Stomach (tissue), 4 donors: ENCODE results near the gene ACP6.

Source experiments
- EP300 ChIP-seq: sonication (generic); formaldehyde crosslinking; IDR thresholded peaks from one replicate; pipeline ENCODE4 v1.6.1; 2017; ENCODE audit warnings: antibody characterized with exemption
- TF ChIP-seq, protein P1 (sequence below), 7 experiments: fragments of 450-650 bp in 4 of 7; fragments of 200-600 bp in 3 of 7; sonication (generic) in 3 of 7; IDR thresholded peaks; one replicate each; pipeline ENCODE4 v1.5.1; 2016 to 2019; ENCODE audit warnings: antibody characterized with exemption in 7 of 7, control low read depth in 2 of 7, mild to moderate bottlenecking in 1 of 7

DNA sequence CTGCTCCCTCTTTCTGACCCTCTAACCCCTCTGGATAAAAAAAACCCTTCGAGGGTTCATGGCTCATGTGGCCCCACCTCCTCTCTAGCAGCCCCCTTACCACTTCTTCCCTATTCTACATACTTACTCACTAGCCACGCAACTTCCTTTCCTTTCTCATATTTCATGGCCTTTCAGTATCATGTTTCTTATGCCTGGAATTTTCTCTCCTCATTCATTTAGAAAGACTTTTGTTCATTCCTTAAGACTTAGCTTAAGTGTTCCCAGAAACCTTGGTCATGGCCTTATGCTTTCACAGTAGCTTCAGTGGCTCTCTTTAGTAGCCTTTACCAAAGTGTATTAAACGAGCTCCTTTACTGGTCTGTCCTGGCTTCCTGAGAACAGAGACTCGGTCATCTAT is 6.1 kb downstream of the ACP6 start:
- TF ChIP-seq, protein P1, sequence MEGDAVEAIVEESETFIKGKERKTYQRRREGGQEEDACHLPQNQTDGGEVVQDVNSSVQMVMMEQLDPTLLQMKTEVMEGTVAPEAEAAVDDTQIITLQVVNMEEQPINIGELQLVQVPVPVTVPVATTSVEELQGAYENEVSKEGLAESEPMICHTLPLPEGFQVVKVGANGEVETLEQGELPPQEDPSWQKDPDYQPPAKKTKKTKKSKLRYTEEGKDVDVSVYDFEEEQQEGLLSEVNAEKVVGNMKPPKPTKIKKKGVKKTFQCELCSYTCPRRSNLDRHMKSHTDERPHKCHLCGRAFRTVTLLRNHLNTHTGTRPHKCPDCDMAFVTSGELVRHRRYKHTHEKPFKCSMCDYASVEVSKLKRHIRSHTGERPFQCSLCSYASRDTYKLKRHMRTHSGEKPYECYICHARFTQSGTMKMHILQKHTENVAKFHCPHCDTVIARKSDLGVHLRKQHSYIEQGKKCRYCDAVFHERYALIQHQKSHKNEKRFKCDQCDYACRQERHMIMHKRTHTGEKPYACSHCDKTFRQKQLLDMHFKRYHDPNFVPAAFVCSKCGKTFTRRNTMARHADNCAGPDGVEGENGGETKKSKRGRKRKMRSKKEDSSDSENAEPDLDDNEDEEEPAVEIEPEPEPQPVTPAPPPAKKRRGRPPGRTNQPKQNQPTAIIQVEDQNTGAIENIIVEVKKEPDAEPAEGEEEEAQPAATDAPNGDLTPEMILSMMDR (IDR thresholded peaks at IDR 0.05): no peak
- TF ChIP-seq EP300: no peak
